ENCODE measurements around the gene NAP1L4. TPM values are rescaled to one million over a fixed set of nuclear protein-coding genes. Genes with fewer than 3 reads are reported as not detected.

Gene NAP1L4, protein sequence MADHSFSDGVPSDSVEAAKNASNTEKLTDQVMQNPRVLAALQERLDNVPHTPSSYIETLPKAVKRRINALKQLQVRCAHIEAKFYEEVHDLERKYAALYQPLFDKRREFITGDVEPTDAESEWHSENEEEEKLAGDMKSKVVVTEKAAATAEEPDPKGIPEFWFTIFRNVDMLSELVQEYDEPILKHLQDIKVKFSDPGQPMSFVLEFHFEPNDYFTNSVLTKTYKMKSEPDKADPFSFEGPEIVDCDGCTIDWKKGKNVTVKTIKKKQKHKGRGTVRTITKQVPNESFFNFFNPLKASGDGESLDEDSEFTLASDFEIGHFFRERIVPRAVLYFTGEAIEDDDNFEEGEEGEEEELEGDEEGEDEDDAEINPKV
- 91.5 and 149 TPM in 2 replicates for total RNA-seq

DNA sequence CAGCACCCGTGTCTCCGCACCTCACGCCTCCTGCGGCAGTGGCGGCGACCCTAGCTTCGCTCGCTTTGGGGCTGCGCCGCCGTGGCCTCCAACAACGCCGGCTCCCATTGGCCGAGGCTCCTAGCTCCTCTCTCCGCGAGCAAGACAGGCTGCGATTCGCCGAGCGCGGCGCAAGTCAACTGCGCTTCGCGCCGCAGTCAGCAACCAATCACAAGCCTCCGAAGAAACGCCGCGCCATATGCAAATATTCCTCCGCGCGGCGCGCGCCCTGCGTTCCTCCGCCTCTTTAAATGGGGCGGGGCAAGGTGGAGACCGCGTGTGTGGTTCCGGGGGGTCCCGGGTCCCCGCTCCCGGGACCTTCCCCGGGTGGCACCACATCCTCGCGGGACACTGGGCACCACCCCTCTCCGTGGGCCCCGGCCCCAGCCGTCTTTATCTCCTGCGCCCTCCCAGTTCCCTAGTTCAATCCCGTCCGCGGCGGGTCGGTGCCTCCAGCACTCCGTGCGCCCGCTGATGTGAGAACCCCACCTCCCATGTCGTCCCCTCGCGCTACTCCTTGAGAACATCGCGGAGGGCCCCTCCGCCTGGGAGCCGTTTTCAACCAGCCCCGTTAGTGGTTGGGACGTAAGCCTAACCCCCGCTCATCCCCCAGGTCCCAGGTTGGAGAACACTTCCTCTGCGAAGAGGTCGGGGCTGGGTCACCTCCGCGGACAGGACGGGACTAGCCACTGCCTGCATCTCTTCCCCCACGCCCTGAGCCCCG is at the start of gene NAP1L4:
NAP1L4 (minus strand) TSS at position 96 of the 763 bp plus-strand sequence. CDS start 13,109 bp downstream, outside the sequence.

DNA sequence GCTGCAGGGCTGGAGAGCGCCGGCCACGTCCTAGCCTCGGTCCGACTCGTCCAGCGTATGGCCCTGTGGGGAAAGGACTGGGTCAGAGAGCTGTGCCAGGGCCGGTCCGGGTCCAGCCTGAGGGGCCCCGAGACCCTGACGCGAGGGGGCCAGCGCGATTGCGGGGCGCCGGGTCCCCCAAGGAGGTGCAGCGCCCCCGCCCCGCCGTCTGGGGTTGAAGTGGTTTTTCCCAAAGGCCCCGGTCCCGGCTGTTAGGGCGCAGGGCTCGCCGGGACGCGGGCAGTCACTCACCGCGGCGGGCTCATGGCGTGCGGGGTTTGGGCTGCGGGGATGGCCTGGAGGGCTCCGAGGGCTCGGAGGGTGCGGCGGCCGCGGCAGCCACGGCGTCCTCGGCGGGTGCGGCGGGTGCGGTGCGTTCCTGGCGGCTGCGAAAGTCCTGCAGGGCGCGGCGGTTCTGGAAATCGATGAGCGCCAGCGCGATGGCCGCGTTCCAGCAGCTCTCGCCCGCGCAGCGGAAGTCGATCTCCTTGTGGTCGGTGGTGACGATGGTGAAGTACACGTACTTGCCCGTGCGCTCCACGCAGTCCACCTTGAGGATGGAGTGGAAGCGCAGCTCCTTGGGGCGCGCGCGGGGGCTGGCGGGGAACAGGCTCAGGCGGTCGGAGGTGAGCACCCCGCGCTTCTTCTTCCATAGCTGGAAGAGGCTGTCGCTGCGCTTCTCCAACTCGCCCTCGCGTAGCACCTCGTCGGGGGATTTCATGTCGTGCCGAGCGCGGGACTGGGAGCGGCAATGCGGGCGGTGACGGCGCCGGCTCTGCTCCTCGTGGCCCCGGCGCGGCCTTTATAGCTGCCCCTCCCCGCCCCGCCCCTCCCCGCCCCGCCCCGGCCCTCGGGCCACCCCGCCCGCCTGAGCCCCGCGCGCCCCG is 63.3 kb downstream of the NAP1L4 start, which contains the start of gene PHLDA2:
PHLDA2 (minus strand) TSS at position 816 of the 926 bp plus-strand sequence; CDS start at position 760, 56 bp downstream.

Other genes starting within 250 kb of the NAP1L4 start
- 4.8 and 12.5 TPM in 2 replicates for gene CDKN1C, start 106.6 kb downstream of the NAP1L4 start, total RNA-seq
- gene PHLDA2, start 62.9 kb downstream of the NAP1L4 start, total RNA-seq: 5.0 and 13.2 TPM in 2 replicates
- gene CARS1, start 65.1 kb upstream of the NAP1L4 start, total RNA-seq: 85.7 and 87.9 TPM in 2 replicates
- 26.4 and 38.6 TPM in 2 replicates for gene OSBPL5, start 173.0 kb upstream of the NAP1L4 start, total RNA-seq
- gene MRGPRG, start 226.5 kb upstream of the NAP1L4 start, total RNA-seq: not detected in 2 replicates
- gene MRGPRE, start 240.1 kb upstream of the NAP1L4 start, total RNA-seq: not detected in 2 replicates